Measurements from ENCODE around the gene RHOB. TPM values are rescaled to one million over a fixed set of nuclear protein-coding genes. Genes with fewer than 3 reads are reported as not detected.

RHOB gene
- 199 and 301 TPM in 2 replicates for total RNA-seq

GRCh38 chr2:20446917-20447436 lies at the start of gene RHOB:
TSS of gene RHOB (plus strand) at chr2:20447074. CDS start at chr2:20447466, 392 bp downstream.

Other genes starting within 250 kb of the RHOB start
- gene SDC1, start 221.9 kb upstream of the RHOB start, total RNA-seq = 65.5 and 86.7 TPM in 2 replicates
- gene PUM2, start 96.2 kb upstream of the RHOB start, total RNA-seq = 26.7 and 38.4 TPM in 2 replicates
- 16.6 and 49.8 TPM in 2 replicates for gene HS1BP3, start 204.0 kb downstream of the RHOB start, total RNA-seq
- gene GDF7, start 220.1 kb downstream of the RHOB start, total RNA-seq = not detected in 2 replicates

Measured in mesangial cell (primary cell).